Fibroblast of lung (primary cell): Measurements from ENCODE around the gene P2RY1.

Source experiments
- CTCF ChIP-seq, 2 donors: IDR thresholded peaks in 1 of 2; conservative IDR thresholded peaks in 1 of 2; 1 replicate in 1 of 2; 2 replicates in 1 of 2; pipeline ENCODE4 v1.5.1; 2011 to 2012; ENCODE audit warnings: low read length in 2 of 2, control low read depth in 1 of 2, inconsistent platforms in 1 of 2, low read depth in 1 of 2, mild to moderate bottlenecking in 1 of 2
- EZH2 ChIP-seq: IDR thresholded peaks from 2 replicates; pipeline ENCODE4 v1.5.1; 2012; ENCODE audit warnings: low read length, control low read depth, mild to moderate bottlenecking; ENCODE audit errors: missing control alignments

GRCh38 chr3:152818027-152818426 lies 16.9 kb upstream of the P2RY1 start:
- TF ChIP-seq CTCF (conservative IDR thresholded peaks at IDR 0.05 in 1 of 2, IDR thresholded peaks at IDR 0.05 in 1 of 2; ENCODE audit: low read depth in 1 of 2, low read length in 2 of 2) = no peak
- no peak for TF ChIP-seq EZH2
